Measurements from ENCODE around the gene POGZ. TPM values are rescaled to one million over a fixed set of nuclear protein-coding genes. Genes with fewer than 3 reads are reported as not detected.

POGZ gene
- total RNA-seq, 4 donors from 2014 or later, result 14.1 to 20.2 (median 15.1) TPM

DNA sequence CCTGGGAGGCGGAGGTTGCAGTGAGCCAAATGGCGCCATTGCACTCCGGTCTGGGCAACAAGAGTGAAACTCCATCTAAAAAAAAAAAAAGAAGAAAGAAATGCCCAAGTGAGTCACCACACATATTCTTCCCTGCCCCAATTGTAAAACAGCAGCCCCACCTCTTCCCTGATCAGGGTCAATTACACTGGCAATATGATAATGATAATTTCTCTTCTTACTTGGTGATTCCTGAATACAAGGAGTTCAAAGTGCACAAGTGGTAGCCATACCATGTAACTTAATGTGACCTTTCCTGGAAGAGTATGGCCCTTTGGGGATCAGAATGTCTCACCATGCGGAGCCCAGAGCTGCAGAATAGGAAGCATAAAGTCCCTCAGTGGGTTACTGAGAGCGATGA, 40.1 kb upstream of the POGZ start:
- in situ Hi-C loops (cut with MboI; ENCODE audit: low sequenced_read_pairs in 4 of 4), result no loop called here
- no peak overlapping the region for H3K4me3 ChIP-seq
- intact Hi-C loops (cut with DNase I; ENCODE audit: low total_unique reads), result no loop called here
- DNase-seq (no peak), ATAC-seq (no peak)
- H3K27me3 ChIP-seq, result no peaks in the 10 kb centered on the region
- no peak overlapping the region for H3K27ac ChIP-seq
- no peaks in the 10 kb centered on the region for H3K9me3 ChIP-seq
- TF ChIP-seq POLR2A (IDR thresholded peaks at IDR 0.05), result no peak
- TF ChIP-seq CTCF (IDR thresholded peaks at IDR 0.05 in 4 of 5, conservative IDR thresholded peaks at IDR 0.05 in 1 of 5), result no peak
- H3K36me3 ChIP-seq, result no peaks in the 10 kb centered on the region
- no peaks in the 10 kb centered on the region for H3K4me1 ChIP-seq

DNA sequence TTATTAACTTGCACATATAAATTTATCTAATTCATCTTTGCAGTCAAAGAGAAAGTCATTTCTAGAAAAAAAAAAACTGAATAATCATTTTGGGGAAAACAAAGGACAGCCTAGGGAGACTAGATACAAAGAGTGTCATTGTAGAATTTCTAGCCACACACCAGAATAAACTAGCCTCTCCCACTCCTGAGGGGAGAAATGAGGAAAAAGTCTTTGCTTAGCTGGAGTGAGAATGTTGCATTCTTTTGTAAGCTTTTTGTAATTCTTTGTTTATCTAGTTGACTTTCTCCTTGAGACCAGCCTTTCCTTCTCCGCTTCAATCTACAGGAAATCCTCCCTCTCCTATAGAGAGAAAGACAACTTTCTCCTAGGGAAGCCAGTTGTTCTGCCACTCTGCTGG, 36.0 kb upstream of the POGZ start:
- no peaks in the 10 kb centered on the region for H3K36me3 ChIP-seq
- no peak overlapping the region for H3K27ac ChIP-seq
- H3K4me3 ChIP-seq, result no peak overlapping the region
- ATAC-seq (no peak), DNase-seq (no peak)
- intact Hi-C loops (cut with DNase I; ENCODE audit: low total_unique reads), result loop anchor here (2.0 kb wide), 1 partner anchor 65 kb away; no protein-coding TSS in a partner anchor
- in situ Hi-C loops (cut with MboI; ENCODE audit: low sequenced_read_pairs in 4 of 4), result no loop called here
- no peaks in the 10 kb centered on the region for H3K4me1 ChIP-seq
- no peaks in the 10 kb centered on the region for H3K27me3 ChIP-seq
- no peaks in the 10 kb centered on the region for H3K9me3 ChIP-seq
- TF ChIP-seq POLR2A (IDR thresholded peaks at IDR 0.05) (no peak), CTCF (IDR thresholded peaks at IDR 0.05 in 4 of 5, conservative IDR thresholded peaks at IDR 0.05 in 1 of 5) (no peak)

DNA sequence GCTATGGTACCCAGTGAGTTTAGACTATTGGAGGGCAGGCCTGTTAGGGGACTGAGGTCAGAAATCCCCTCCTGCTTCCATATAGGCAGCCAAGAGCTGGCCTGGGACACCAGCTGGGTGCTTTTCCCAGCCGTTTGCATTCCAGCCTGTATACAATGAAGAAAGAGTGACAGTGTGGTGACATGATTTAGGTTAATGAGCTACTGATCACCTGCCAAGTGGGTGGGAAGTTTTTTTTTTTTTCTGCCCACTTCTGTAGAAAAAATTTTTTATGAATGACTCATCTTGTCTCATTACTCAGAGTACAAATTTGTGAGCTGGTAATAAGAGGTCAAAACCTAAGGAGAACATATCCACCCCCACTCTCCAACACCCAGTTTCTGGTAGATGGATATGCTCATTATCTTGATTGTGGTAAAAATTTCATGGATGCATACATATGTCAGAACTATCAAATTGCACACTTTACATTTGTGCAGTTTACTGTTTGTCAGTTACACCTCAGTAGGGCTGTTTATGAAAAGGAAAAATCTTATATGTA, 35.5 kb upstream of the POGZ start:
- ATAC-seq, result no peak
- no peak for DNase-seq
- in situ Hi-C loops (cut with MboI; ENCODE audit: low sequenced_read_pairs in 4 of 4), result no loop called here
- TF ChIP-seq POLR2A (IDR thresholded peaks at IDR 0.05) (no peak), CTCF (IDR thresholded peaks at IDR 0.05 in 4 of 5, conservative IDR thresholded peaks at IDR 0.05 in 1 of 5) (no peak)
- intact Hi-C loops (cut with DNase I; ENCODE audit: low total_unique reads), result loop anchor here (2.0 kb wide), 1 partner anchor 66 kb away; no protein-coding TSS in a partner anchor
- Histone ChIP-seq H3K36me3 (no peaks in the 10 kb centered on the region), H3K27ac (no peak overlapping the region), H3K27me3 (no peaks in the 10 kb centered on the region), H3K4me1 (no peaks in the 10 kb centered on the region), H3K9me3 (no peaks in the 10 kb centered on the region), H3K4me3 (no peak overlapping the region)

- Histone ChIP-seq H3K36me3 (no peaks in the 10 kb centered on the region), H3K27me3 (no peaks in the 10 kb centered on the region), H3K9me3 (no peaks in the 10 kb centered on the region), H3K27ac (no peak overlapping the region), H3K4me1 (no peaks in the 10 kb centered on the region), H3K4me3 (no peak overlapping the region)
- in situ Hi-C loops (cut with MboI; ENCODE audit: low sequenced_read_pairs in 4 of 4), result no loop called here
- DNase-seq (no peak), ATAC-seq (no peak)
- intact Hi-C loops (cut with DNase I; ENCODE audit: low total_unique reads), result no loop called here
- no peak for TF ChIP-seq CTCF (IDR thresholded peaks at IDR 0.05 in 4 of 5, conservative IDR thresholded peaks at IDR 0.05 in 1 of 5)
- TF ChIP-seq POLR2A (IDR thresholded peaks at IDR 0.05), result no peak
These were observed 33.7 kb upstream of the POGZ start for GRCh38 chr1:151493042-151493441.

DNA sequence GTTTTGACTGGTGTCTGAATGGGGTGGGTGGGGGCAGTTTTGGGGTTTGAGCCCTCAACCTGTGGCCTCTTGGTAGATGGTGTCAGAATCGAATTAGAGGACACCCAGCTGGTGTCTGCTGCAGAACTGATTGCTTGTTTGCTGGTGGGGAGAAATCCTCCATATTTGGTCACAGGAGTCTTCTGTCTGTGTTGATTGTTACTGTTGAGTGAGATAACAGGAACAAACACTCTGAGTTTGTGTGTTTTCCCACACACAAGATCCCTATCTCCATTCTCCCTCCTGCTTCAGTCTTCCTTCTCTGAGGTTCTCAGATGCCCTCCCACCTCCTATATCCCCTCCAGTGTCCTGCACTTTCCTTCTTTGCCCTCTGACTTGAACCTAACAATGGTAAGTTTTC, 32.8 kb upstream of the POGZ start:
- Histone ChIP-seq H3K27me3 (no peaks in the 10 kb centered on the region), H3K4me3 (no peak overlapping the region), H3K36me3 (no peaks in the 10 kb centered on the region), H3K4me1 (no peaks in the 10 kb centered on the region), H3K27ac (no peak overlapping the region), H3K9me3 (no peaks in the 10 kb centered on the region)
- DNase-seq (no peak), ATAC-seq (no peak)
- TF ChIP-seq CTCF (IDR thresholded peaks at IDR 0.05 in 4 of 5, conservative IDR thresholded peaks at IDR 0.05 in 1 of 5) (no peak), POLR2A (IDR thresholded peaks at IDR 0.05) (no peak)
- in situ Hi-C loops (cut with MboI; ENCODE audit: low sequenced_read_pairs in 4 of 4) (no loop called here), intact Hi-C loops (cut with DNase I; ENCODE audit: low total_unique reads) (no loop called here)

Data from gastrocnemius medialis (tissue), 4 donors.